ENCODE data around the gene MME. TPM values are rescaled to one million over a fixed set of nuclear protein-coding genes. Genes with fewer than 3 reads are reported as not detected.
A peak's percentile ranks its signal among the peaks of the same experiment; 100 is the strongest.

MME gene
- total and polyA plus RNA-seq, 2 of the 4 experiments (the other 2 are of a cell fraction) = 11.7 to 22.8 TPM

GRCh38 chr3:155079468-155079745 is 712 bp upstream of the MME start:
- whole genome bisulfite sequencing, 2 experiments (ENCODE audit: extremely low coverage in 2 of 2, insufficient read length in 1 of 2) = 0% methylated on average over 2 of the region's 21 CpGs; no CpG with 5 or more reads in 1 of the 2 experiments
- Histone ChIP-seq H3K36me3 (ENCODE audit: control insufficient read depth, insufficient read depth, low read length) (no peaks in the 10 kb centered on the region), H4K20me1 (ENCODE audit: insufficient read depth, low read length) (no peaks in the 10 kb centered on the region), H4K5ac (ENCODE audit: low read depth, low read length) (no peak overlapping the region), H4K8ac (ENCODE audit: low read depth in 2 of 2, low read length in 2 of 2) (peak overlapping the region; percentile 44 to 48; a peak in 2 of 4 replicates), H3K27ac (ENCODE audit: insufficient read depth, low read length) (peak overlapping the region; percentile 28; the same call in 1 of the 2 replicates), H3K4me2 (ENCODE audit: low read depth, low read length) (peak overlapping the region; percentile 99), H3K4me1 (ENCODE audit: control insufficient read depth, insufficient read depth, low read length) (0 out of 2 replicates have a peak, but pooled peaks cover 2% of the 10 kb centered on the region), H3K14ac (replicated peaks; ENCODE audit: low read depth, low read length) (no peak overlapping the region), H3K9me1 (ENCODE audit: insufficient read depth, low read length) (no peaks in the 10 kb centered on the region; the same call in 1 of the 2 replicates), H2BK5ac (ENCODE audit: low read depth, low read length, poor library complexity, severe bottlenecking) (no peak overlapping the region), H2AFZ (replicated peaks; ENCODE audit: low read length, poor library complexity) (peak overlapping the region; percentile 95), H2AK5ac (ENCODE audit: low read depth, low read length) (no peak overlapping the region), H4K91ac (ENCODE audit: insufficient read depth, low read depth, low read length) (peak overlapping the region; percentile 54; the same call in 1 of the 2 replicates), H3K23ac (ENCODE audit: low read depth, low read length) (no peak overlapping the region), H2BK20ac (ENCODE audit: low read depth, low read length) (no peak overlapping the region), H3K27me3 (ENCODE audit: control insufficient read depth, insufficient read depth, low read length) (peaks cover 5% of the 10 kb centered on the region), H3K9me3 (ENCODE audit: control insufficient read depth, insufficient read depth, low read length) (no peaks in the 10 kb centered on the region), H3K4ac (ENCODE audit: low read depth, low read length) (no peak overlapping the region), H3K79me1 (ENCODE audit: low read depth in 1 of 2, low read length in 2 of 2) (no peaks in the 10 kb centered on the region; a peak in 1 of 4 replicates), H2BK15ac (ENCODE audit: low read depth, low read length) (no peak overlapping the region), H3K18ac (ENCODE audit: low read depth, low read length) (no peak overlapping the region; the same call in 1 of the 2 replicates), H2BK120ac (ENCODE audit: low read depth, low read length) (peak overlapping the region; percentile 49; the same call in 1 of the 2 replicates), H3K56ac (ENCODE audit: extremely low read depth, insufficient read depth, low read length) (no peak overlapping the region), H3K9ac (ENCODE audit: low read depth, low read length) (peak overlapping the region; percentile 83), H3K4me3 (ENCODE audit: insufficient read depth, low read depth, low read length) (peak overlapping the region; percentile 65), H2AK9ac (replicated peaks; ENCODE audit: low read depth, low read length, poor library complexity) (peak overlapping the region; percentile 61)
- DNase-seq = peak; percentile 57
- BruUV-seq (replicated peaks) = no TSS peak
- ATAC-seq (ENCODE audit: low read depth) = peak; percentile 70
- CTCF ChIA-PET = interaction anchor here (1.3 kb wide), 1 partner anchor 13 kb away, joined by 3 read pairs; no protein-coding TSS in a partner anchor
- POLR2A ChIA-PET (ENCODE audit: unreplicated experiment) = interaction anchor here (0.6 kb wide), 1 partner anchor 18 kb away, joined by 5 read pairs; no protein-coding TSS in a partner anchor
- dilution Hi-C loops (cut with HindIII; ENCODE audit: low sequenced_read_pairs, unreplicated experiment) (no loop called here), in situ Hi-C loops (cut with MboI; ENCODE audit: low sequenced_read_pairs) (loop anchor here (10.0 kb wide), 1 partner anchor 195 kb away; no protein-coding TSS in a partner anchor), intact Hi-C loops (cut with micrococcal nuclease) (loop anchor here (2.0 to 5.0 kb wide), 4 partner anchors 223 to 321 kb away; no protein-coding TSS in a partner anchor)
- no peak for TF ChIP-seq RFX5 (IDR thresholded peaks at IDR 0.05; ENCODE audit: low read depth, low read length)
- no peak for TF ChIP-seq MXI1 (IDR thresholded peaks at IDR 0.05; ENCODE audit: borderline replicate concordance, low read depth, low read length)
- no peak for TF ChIP-seq NFE2L2 (IDR thresholded peaks at IDR 0.05; ENCODE audit: low read depth, low read length)
- no peak for TF ChIP-seq MAFK (IDR thresholded peaks at IDR 0.05; ENCODE audit: low read depth, low read length)
- no peak for TF ChIP-seq ELK1 (IDR thresholded peaks at IDR 0.05; ENCODE audit: borderline replicate concordance, low read depth, low read length)
- TF ChIP-seq CTCF (conservative IDR thresholded peaks at IDR 0.05; ENCODE audit: low read depth, low read length) = no peak
- TF ChIP-seq CEBPB (IDR thresholded peaks at IDR 0.05; ENCODE audit: low read depth, low read length) = no peak
- no peak for TF ChIP-seq SMC3 (IDR thresholded peaks at IDR 0.05; ENCODE audit: low read depth, low read length)
- no peak for TF ChIP-seq FOS (IDR thresholded peaks at IDR 0.05; ENCODE audit: low read depth, low read length)
- no peak for TF ChIP-seq POLR2A (IDR thresholded peaks at IDR 0.05; ENCODE audit: low read depth, low read length)
